ENCODE data around the gene FGF1.

Gene FGF1

DNA sequence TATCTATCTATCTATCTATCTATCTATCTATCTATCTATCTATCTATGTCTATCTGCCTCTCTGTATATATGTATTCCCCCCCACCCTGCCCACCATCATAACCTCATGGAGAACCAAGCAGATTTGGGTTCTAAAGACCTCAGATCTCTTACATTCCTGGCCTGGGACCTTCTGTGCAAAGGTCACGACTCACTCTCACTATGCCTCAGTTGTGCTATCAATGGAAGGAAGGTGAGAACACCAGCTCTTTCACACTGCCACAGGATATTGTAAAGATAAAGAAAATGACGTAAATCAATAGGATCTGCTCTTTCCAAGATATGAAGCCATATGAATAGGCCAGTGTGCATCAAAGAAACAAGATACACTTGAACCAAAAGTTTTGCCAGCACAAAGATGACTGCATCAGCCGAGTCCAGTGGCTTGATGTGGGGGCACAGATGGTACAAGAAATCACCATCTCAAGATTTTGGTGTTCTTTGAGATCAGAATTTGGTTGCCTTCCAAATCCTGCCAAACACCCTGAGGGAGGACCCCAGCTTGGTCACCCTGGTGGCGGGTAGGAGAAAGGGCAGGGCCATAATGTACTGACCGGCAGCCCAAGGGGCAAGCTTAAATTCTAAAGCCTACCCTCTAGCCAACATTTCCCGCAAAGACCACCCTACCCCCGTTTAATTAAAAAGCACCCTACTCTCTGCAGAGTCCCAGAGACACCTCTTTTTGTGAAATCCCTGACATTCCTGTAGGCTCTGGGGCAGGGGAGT, 8.4 kb upstream of the FGF1 start:
- Histone ChIP-seq H3K9me3 (replicated peaks; ENCODE audit: low read length) (no peaks in the 10 kb centered on the region), H3K27me3 (ENCODE audit: control insufficient read depth, insufficient read depth, low read length) (no peaks in the 10 kb centered on the region), H3K4me2 (ENCODE audit: low read length) (no peak overlapping the region), H3K4me3 (ENCODE audit: low read length) (no peak overlapping the region), H3K9ac (ENCODE audit: low read depth, low read length) (no peak overlapping the region), H3K4me1 (ENCODE audit: control insufficient read depth, insufficient read depth, low read length) (peaks cover 24% of the 10 kb centered on the region), H3K36me3 (ENCODE audit: insufficient read depth, low read length) (no peaks in the 10 kb centered on the region)

DNA sequence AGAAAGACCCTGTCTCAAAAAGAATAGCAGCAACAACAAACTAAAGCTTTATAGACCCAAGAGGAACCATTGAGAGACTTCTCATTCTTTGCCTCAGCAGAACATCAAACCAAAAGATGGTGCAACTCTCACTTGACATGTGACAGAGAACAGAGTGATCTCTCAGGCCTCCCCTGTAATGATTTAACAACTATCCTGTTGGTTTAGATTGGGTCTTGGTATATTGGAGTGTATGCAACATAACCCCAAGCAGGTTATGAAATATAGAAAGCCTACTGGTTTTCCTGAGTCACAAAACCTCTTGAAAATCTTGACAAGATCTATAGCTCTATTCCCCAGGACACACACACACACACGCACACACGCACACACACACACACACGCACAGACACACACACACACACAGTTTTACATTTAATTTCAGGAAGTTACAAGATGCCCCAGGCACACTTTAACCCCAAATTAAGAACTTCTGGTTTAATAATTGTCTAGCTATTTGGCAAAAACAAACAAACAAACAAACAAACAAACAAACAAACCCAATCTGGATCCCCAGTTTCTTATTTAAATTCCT, 6.5 kb upstream of the FGF1 start:
- Histone ChIP-seq H3K36me3 (ENCODE audit: insufficient read depth, low read length) (no peaks in the 10 kb centered on the region), H3K4me1 (ENCODE audit: control insufficient read depth, insufficient read depth, low read length) (peaks cover 8% of the 10 kb centered on the region), H3K4me3 (ENCODE audit: low read length) (no peak overlapping the region), H3K9me3 (replicated peaks; ENCODE audit: low read length) (no peaks in the 10 kb centered on the region), H3K27me3 (ENCODE audit: control insufficient read depth, insufficient read depth, low read length) (peaks cover 2% of the 10 kb centered on the region), H3K4me2 (ENCODE audit: low read length) (no peak overlapping the region), H3K9ac (ENCODE audit: low read depth, low read length) (no peak overlapping the region)

DNA sequence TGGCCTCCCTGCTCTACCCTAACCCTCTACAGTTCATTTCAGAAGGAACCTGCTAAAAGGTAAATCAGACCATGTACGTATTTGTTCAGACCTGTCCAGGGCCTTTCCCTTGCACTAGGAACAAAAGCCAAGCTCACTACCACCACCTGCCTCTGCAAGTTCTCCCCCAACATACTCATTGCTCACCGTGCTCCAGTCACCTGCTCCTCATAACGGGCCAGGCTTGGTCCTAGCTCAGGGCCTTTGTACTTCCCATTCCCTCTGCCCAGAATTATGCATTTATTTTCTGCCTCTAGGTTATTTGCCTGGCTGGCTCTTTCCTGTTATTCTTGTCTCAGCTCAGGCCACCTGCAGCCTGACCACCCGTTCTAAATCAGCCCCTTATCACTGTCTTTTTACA, 4.8 kb upstream of the FGF1 start:
- Histone ChIP-seq H3K27me3 (ENCODE audit: control insufficient read depth, insufficient read depth, low read length) (peaks cover 2% of the 10 kb centered on the region), H3K4me2 (ENCODE audit: low read length) (no peak overlapping the region), H3K4me3 (ENCODE audit: low read length) (no peak overlapping the region), H3K36me3 (ENCODE audit: insufficient read depth, low read length) (no peaks in the 10 kb centered on the region), H3K4me1 (ENCODE audit: control insufficient read depth, insufficient read depth, low read length) (peaks cover 10% of the 10 kb centered on the region), H3K9ac (ENCODE audit: low read depth, low read length) (no peak overlapping the region), H3K9me3 (replicated peaks; ENCODE audit: low read length) (no peaks in the 10 kb centered on the region)

DNA sequence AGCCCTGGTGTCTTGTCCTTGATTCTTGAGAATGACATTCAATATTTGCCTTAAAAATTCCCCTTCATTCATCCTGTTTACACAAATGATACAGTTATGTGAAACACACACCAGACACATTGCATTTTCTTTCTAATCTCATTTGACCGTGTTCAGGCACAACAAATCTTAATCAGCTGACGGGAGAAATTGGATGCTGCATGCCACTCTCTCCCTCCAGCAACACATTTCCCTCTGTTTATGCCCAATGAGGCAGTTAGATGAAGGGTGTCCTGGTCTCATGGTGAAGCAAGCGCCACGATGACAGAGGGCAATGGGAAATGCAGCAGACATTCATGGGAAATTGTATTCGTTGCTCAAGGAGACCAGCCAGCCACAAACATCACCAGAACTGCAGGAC, 3.2 kb upstream of the FGF1 start:
- peaks cover 2% of the 10 kb centered on the region for H3K27me3 ChIP-seq (ENCODE audit: control insufficient read depth, insufficient read depth, low read length)
- no peaks in the 10 kb centered on the region for H3K36me3 ChIP-seq (ENCODE audit: insufficient read depth, low read length)
- no peaks in the 10 kb centered on the region for H3K9me3 ChIP-seq (replicated peaks; ENCODE audit: low read length)
- no peak overlapping the region for H3K4me2 ChIP-seq (ENCODE audit: low read length)
- no peak overlapping the region for H3K4me3 ChIP-seq (ENCODE audit: low read length)
- no peak overlapping the region for H3K9ac ChIP-seq (ENCODE audit: low read depth, low read length)
- H3K4me1 ChIP-seq (ENCODE audit: control insufficient read depth, insufficient read depth, low read length): peaks cover 26% of the 10 kb centered on the region

DNA sequence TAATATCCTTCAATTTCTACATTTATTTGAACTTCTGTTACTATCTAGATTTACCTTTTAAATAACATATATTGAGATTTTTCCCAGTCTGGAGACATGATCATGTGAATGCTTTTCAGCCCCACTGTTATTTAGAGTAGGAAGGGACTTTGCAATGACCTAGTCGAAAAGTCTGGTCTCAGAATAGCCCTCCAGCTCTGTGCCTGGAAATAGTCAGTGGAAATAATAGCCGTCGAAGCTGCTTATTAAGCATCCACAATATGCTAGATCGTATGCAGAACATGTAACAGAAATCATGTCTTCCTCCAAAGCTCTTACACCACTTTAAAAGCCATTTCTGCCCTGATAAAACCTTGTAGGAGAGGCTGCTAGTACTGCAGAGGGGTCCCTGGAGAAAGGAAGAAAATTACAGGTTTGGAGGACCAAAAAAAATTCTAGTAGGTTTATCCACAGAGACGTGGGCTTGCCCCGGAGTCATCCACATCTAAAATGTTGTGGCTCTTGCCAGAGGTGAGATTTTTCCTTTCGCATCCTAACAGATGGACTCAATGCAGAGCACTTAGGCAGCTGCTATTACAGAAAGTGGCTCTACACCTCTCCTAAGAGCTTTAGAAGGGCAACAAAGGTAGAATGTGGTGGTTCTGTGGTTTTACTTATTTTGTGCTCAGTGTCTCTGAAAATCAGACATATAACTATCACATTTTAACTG, 2.5 kb upstream of the FGF1 start:
- Histone ChIP-seq H3K9ac (ENCODE audit: low read depth, low read length) (no peak overlapping the region), H3K36me3 (ENCODE audit: insufficient read depth, low read length) (no peaks in the 10 kb centered on the region)

DNA sequence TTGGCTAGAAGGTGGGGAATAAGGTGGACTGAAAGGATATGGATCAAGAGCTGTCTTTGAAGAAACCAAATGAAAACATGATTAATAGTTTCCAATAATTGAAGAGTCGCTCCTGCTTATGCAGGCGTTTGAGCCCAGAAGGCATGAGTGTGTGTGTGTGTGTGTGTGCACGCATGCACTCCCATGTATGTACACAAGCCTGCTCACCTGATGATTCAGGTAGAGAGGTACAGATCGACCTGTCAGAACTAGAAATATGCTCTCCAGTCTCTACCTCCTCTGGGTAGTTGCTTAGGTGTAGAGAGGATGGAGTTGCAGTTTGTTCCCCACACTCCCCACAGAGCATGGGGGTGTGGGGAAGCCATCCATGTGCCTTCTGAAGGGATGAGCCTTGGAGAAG, 1.1 kb upstream of the FGF1 start:
- Histone ChIP-seq H3K9me3 (replicated peaks; ENCODE audit: low read length) (no peaks in the 10 kb centered on the region), H3K36me3 (ENCODE audit: insufficient read depth, low read length) (no peaks in the 10 kb centered on the region), H3K27me3 (ENCODE audit: control insufficient read depth, insufficient read depth, low read length) (peaks cover 2% of the 10 kb centered on the region), H3K9ac (ENCODE audit: low read depth, low read length) (no peak overlapping the region), H3K4me2 (ENCODE audit: low read length) (no peak overlapping the region), H3K4me3 (ENCODE audit: low read length) (no peak overlapping the region), H3K4me1 (ENCODE audit: control insufficient read depth, insufficient read depth, low read length) (peaks cover 26% of the 10 kb centered on the region)

More for the DNA sequence above, 2.5 kb upstream of the FGF1 start:
- H3K4me1 ChIP-seq (ENCODE audit: control insufficient read depth, insufficient read depth, low read length): peaks cover 26% of the 10 kb centered on the region
- H3K27me3 ChIP-seq (ENCODE audit: control insufficient read depth, insufficient read depth, low read length): peaks cover 2% of the 10 kb centered on the region
- no peaks in the 10 kb centered on the region for H3K9me3 ChIP-seq (replicated peaks; ENCODE audit: low read length)
- H3K4me2 ChIP-seq (ENCODE audit: low read length): no peak overlapping the region
- H3K4me3 ChIP-seq (ENCODE audit: low read length): no peak overlapping the region

DNA sequence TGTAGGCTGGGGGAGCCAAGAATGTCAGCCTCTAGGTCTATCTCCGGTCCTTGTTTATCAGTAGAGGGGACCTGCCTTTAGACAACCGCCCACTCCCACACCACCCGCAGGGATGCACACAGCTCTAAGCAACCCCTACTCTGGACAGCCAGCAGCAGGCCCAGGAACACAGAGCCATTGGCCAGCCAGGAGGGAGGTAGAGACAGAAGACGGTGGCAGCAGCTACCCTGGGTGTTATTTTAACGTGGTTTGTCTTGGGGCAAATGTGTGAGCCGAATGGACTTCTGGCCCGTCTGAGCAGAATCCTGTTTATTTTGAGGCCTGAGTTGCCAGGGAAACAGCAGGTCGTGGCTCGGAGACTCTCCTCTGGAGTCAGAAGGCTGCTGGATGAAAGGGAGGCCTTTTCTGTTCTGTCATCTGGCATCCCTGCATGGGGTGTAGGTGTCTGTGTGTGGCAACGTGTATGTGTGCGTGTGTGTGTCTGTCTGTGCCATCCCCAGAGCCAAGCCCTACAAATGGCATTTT, 382 bp upstream of the FGF1 start:
- no peak overlapping the region for H3K4me3 ChIP-seq (ENCODE audit: low read length)
- no peaks in the 10 kb centered on the region for H3K36me3 ChIP-seq (ENCODE audit: insufficient read depth, low read length)
- H3K4me2 ChIP-seq (ENCODE audit: low read length): no peak overlapping the region
- H3K4me1 ChIP-seq (ENCODE audit: control insufficient read depth, insufficient read depth, low read length): peaks cover 31% of the 10 kb centered on the region
- H3K9me3 ChIP-seq (replicated peaks; ENCODE audit: low read length): no peaks in the 10 kb centered on the region
- H3K9ac ChIP-seq (ENCODE audit: low read depth, low read length): no peak overlapping the region
- H3K27me3 ChIP-seq (ENCODE audit: control insufficient read depth, insufficient read depth, low read length): peaks cover 2% of the 10 kb centered on the region

DNA sequence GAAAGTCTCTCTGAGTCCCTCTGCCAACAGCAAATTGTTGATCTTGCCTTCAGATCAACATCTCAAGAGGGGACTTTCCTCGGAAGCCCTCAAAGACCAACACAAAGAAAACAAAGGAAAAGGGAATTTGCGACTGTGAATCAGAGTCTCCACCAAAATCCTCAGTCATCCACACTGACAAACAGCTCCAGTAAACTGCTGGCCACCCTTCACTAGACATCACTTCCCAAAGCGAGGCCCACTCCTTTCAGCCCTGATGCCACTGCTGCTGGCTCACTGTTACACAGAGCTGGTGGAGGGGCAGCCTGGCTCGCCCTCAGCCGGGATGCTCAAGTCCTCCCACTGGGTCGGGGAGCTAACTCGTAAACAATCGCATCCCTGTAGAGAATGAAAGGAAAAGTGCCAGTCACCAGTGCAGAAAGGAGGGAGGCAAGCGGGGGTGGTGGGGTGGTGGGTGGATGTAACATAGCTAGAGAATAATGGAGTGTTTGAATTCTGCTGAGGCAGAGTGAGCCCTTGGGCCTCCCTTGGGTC, 1.3 kb downstream of the FGF1 start:
- Histone ChIP-seq H3K4me2 (ENCODE audit: low read length) (peak overlapping the region; percentile 62), H3K27me3 (ENCODE audit: control insufficient read depth, insufficient read depth, low read length) (peaks cover 2% of the 10 kb centered on the region), H3K9ac (ENCODE audit: low read depth, low read length) (peak overlapping the region; percentile 5), H3K4me1 (ENCODE audit: control insufficient read depth, insufficient read depth, low read length) (peaks cover 39% of the 10 kb centered on the region), H3K4me3 (ENCODE audit: low read length) (peak overlapping the region; percentile 31), H3K36me3 (ENCODE audit: insufficient read depth, low read length) (no peaks in the 10 kb centered on the region), H3K9me3 (replicated peaks; ENCODE audit: low read length) (no peaks in the 10 kb centered on the region)

DNA sequence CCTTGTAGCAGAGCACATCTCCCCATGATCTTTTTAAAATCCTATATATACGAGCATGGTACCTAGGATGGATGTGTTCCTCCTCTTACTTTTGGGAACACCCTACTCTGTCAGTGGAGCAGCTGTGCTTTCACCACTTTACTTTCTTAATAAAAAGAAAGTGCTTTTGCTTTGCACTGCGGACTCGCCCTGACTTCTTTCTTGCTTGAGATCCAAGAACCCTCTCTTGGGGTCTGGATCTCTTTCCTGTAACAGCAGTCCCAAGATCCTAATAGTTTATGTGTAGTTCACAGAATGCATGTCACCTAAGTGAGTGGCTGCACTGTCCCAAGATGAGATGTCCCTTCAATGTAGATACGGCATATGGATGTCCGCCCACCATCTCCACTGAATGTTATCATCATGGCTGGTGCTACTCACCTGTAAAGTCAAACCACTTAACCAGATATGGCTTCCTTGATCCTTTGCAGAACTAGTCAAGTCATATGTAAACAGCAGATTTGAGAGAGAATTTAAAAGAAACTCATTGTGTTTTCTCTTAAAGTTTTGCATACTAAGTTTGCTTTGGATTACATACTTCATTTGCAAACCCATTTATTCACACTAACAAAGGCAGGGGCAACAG, 1.9 kb downstream of the FGF1 start:
- no peaks in the 10 kb centered on the region for H3K9me3 ChIP-seq (replicated peaks; ENCODE audit: low read length)
- no peak overlapping the region for H3K4me3 ChIP-seq (ENCODE audit: low read length)
- peak overlapping the region; percentile 62 for H3K4me2 ChIP-seq (ENCODE audit: low read length)
- H3K27me3 ChIP-seq (ENCODE audit: control insufficient read depth, insufficient read depth, low read length): peaks cover 2% of the 10 kb centered on the region
- peaks cover 39% of the 10 kb centered on the region for H3K4me1 ChIP-seq (ENCODE audit: control insufficient read depth, insufficient read depth, low read length)
- no peaks in the 10 kb centered on the region for H3K36me3 ChIP-seq (ENCODE audit: insufficient read depth, low read length)
- peak overlapping the region; percentile 5 for H3K9ac ChIP-seq (ENCODE audit: low read depth, low read length)

DNA sequence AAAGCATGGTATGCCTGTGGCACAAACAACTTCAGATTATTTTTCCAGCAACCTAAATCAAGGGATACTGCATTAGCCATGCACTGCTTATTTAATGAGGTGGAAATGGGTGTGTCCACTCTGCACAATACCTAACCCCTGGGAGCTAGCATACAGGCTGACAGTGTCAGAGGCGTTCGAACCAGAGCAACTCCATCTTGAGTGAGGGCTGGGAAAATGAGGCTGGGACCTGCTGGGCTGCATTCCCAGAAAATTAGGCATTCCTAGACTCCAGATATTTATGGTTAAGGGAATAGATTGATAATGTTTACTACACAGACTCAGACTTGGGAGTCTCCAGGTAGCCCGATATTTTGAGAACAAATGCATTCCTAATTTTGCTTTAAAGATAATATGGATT, 2.8 kb downstream of the FGF1 start:
- H3K9ac ChIP-seq (ENCODE audit: low read depth, low read length): no peak overlapping the region
- H3K4me3 ChIP-seq (ENCODE audit: low read length): no peak overlapping the region
- no peak overlapping the region for H3K4me2 ChIP-seq (ENCODE audit: low read length)
- H3K9me3 ChIP-seq (replicated peaks; ENCODE audit: low read length): no peaks in the 10 kb centered on the region
- no peaks in the 10 kb centered on the region for H3K36me3 ChIP-seq (ENCODE audit: insufficient read depth, low read length)
- H3K27me3 ChIP-seq (ENCODE audit: control insufficient read depth, insufficient read depth, low read length): no peaks in the 10 kb centered on the region
- H3K4me1 ChIP-seq (ENCODE audit: control insufficient read depth, insufficient read depth, low read length): peaks cover 39% of the 10 kb centered on the region

DNA sequence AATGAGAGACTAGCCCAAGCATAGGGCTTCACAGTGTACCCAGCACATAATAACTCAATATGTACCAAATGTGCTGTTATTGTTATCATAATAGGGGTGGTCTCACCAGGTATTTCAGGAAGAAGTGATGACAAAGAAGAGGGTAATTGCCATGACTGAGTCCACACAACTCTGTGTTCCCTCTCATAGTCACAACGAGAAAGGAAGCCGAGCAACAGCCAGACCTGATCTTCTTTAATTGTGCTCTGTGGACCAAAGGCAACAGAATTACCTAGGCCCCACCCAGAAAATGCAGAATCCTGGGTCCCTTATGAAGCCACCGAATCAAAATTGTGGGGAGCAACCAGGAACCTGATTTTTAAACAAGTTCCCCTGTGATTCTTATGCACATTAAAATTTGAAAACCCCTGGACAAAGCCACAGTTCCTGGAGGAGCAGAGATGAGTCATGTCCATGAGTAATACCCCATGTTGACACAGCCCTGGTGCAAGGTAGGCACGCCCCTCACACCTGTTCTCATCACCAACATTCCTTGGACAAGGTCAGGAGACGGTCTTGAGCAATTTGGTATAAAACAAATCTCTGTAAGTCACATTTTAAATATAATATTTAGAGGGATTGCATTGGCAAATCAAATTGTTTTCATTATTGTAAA, 5.2 kb downstream of the FGF1 start:
- Histone ChIP-seq H3K9ac (ENCODE audit: low read depth, low read length) (no peak overlapping the region), H3K4me1 (ENCODE audit: control insufficient read depth, insufficient read depth, low read length) (peaks cover 38% of the 10 kb centered on the region), H3K4me2 (ENCODE audit: low read length) (no peak overlapping the region), H3K36me3 (ENCODE audit: insufficient read depth, low read length) (no peaks in the 10 kb centered on the region), H3K9me3 (replicated peaks; ENCODE audit: low read length) (no peaks in the 10 kb centered on the region), H3K4me3 (ENCODE audit: low read length) (no peak overlapping the region), H3K27me3 (ENCODE audit: control insufficient read depth, insufficient read depth, low read length) (no peaks in the 10 kb centered on the region)
